PC-9 (cell line): ENCODE measurements around the gene NTM. TPM values are rescaled to one million over a fixed set of nuclear protein-coding genes. Genes with fewer than 3 reads are reported as not detected.

Source experiments
- BruUV-seq: library from RNA; stranded (reverse); fragments of 400-500 nt; replicated peaks from 2 replicates; lab custom pipeline; 2021; lab: Mats Ljungman, UMichigan
- CTCF ChIA-PET: fragments of 300-600 bp; sonication (Branson Sonifier 250); formaldehyde crosslinking; loops from one replicate; lab custom pipeline; 2022; ENCODE audit warnings: antibody characterized with exemption; lab: Charles Lee
- POLR2A ChIA-PET: fragments of 300-600 bp; sonication (Branson Sonifier 250); formaldehyde crosslinking; loops from one replicate; lab custom pipeline; 2022; ENCODE audit warnings: antibody characterized with exemption; ENCODE audit not compliant: unreplicated experiment; lab: Charles Lee
- DNase-seq, 2 experiments: peaks; one replicate each; pipeline versions ENCODE4 v3.0.0 to v3.0.0-alpha.2; 2015 to 2022; ENCODE audit warnings: mixed read lengths in 1 of 2
- H2AFZ ChIP-seq: fragments of 200-600 bp; sonication (generic); 2 replicates; pipeline ENCODE4 v1.8.1; 2017; ENCODE audit warnings: antibody characterized with exemption
- H3F3A ChIP-seq: fragments of 200-600 bp; sonication (generic); 2 replicates; pipeline ENCODE4 v1.8.1; 2017; ENCODE audit warnings: antibody characterized with exemption, mild to moderate bottlenecking, low read depth; ENCODE audit not compliant: insufficient read depth
- H3K27ac ChIP-seq: fragments of 200-600 bp; sonication (generic); 2 replicates; pipeline ENCODE4 v1.6.1; 2016; ENCODE audit warnings: mixed run types
- H3K27me3 ChIP-seq: fragments of 200-600 bp; sonication (generic); 2 replicates; pipeline ENCODE4 v1.6.1; 2016; ENCODE audit warnings: low read depth, mixed run types; ENCODE audit not compliant: insufficient read depth
- H3K36me3 ChIP-seq: fragments of 200-600 bp; sonication (generic); 2 replicates; pipeline ENCODE4 v1.6.1; 2016; ENCODE audit warnings: low read depth, mixed run types
- H3K4me1 ChIP-seq: fragments of 200-600 bp; sonication (generic); replicated peaks from 2 replicates; pipeline ENCODE4 v1.6.1; 2016; ENCODE audit warnings: mixed run types; ENCODE audit not compliant: insufficient read depth
- H3K4me2 ChIP-seq: fragments of 200-600 bp; sonication (generic); 2 replicates; pipeline ENCODE4 v1.6.1; 2017; ENCODE audit warnings: mixed run types
- H3K4me3 ChIP-seq: fragments of 200-600 bp; sonication (generic); 2 replicates; pipeline ENCODE4 v1.6.1; 2016; ENCODE audit warnings: mixed run types
- H3K79me2 ChIP-seq: fragments of 200-600 bp; sonication (generic); 2 replicates; pipeline ENCODE4 v1.6.1; 2017; ENCODE audit warnings: low read depth, mixed run types
- H3K9me2 ChIP-seq: fragments of 200-600 bp; sonication (generic); 2 replicates; pipeline ENCODE4 v1.8.1; 2017; ENCODE audit warnings: mild to moderate bottlenecking; ENCODE audit not compliant: insufficient read depth
- H3K9me3 ChIP-seq: fragments of 200-600 bp; sonication (generic); 2 replicates; pipeline ENCODE4 v1.8.1; 2016; ENCODE audit warnings: low read depth; ENCODE audit not compliant: insufficient read depth
- H4K20me1 ChIP-seq: fragments of 200-600 bp; sonication (generic); 2 replicates; pipeline ENCODE4 v1.8.1; 2017; ENCODE audit not compliant: insufficient read depth
- CTCF ChIP-seq: fragments of 200-600 bp; sonication (generic); conservative IDR thresholded peaks from 2 replicates; pipeline ENCODE4 v1.6.1; 2017; ENCODE audit warnings: mixed run types, antibody characterized with exemption, mild to moderate bottlenecking, moderate library complexity
- EZH2 ChIP-seq: fragments of 200-600 bp; sonication (generic); IDR thresholded peaks from 2 replicates; pipeline ENCODE4 v1.8.0; 2017; ENCODE audit warnings: antibody characterized with exemption, low read depth
- intact Hi-C: fragments of 100-400 bp; cut with micrococcal nuclease; formaldehyde crosslinking; loops from one replicate; pipeline ENCODE4 v1.10.0; 2022; ENCODE audit not compliant: unreplicated experiment
- total RNA-seq: library from RNA; stranded (reverse); gene quantifications from 2 replicates; pipeline ENCODE4 v1.2.3, GENCODE V29; 2021

The NTM gene
- total RNA-seq, 1 experiment from 2014 or later: not detected

GRCh38 chr11:132103021-132103420 is 732.6 kb downstream of the NTM start:
- no TSS peak for BruUV-seq
- intact Hi-C loops: no loop called here
- TF ChIP-seq CTCF: no peak
- no peak for TF ChIP-seq EZH2

GRCh38 chr11:132106096-132106982 is 735.9 kb downstream of the NTM start:
- no TSS peak for BruUV-seq

More at GRCh38 chr11:132103021-132103420, 732.6 kb downstream of the NTM start:
- Histone ChIP-seq H3F3A (no peaks in the 10 kb centered on the region), H3K36me3 (no peaks in the 10 kb centered on the region), H3K27ac (no peak overlapping the region), H2AFZ (no peak overlapping the region), H4K20me1 (no peaks in the 10 kb centered on the region), H3K79me2 (no peaks in the 10 kb centered on the region), H3K9me2 (no peaks in the 10 kb centered on the region), H3K9me3 (no peaks in the 10 kb centered on the region), H3K27me3 (no peaks in the 10 kb centered on the region), H3K4me2 (no peak overlapping the region), H3K4me3 (no peak overlapping the region), H3K4me1 (no peaks in the 10 kb centered on the region)
- DNase-seq: no peak
- POLR2A ChIA-PET: no interaction called here
- CTCF ChIA-PET: no interaction called here

GRCh38 chr11:132111316-132111715 is 740.9 kb downstream of the NTM start:
- intact Hi-C loops: no loop called here
- no peak for TF ChIP-seq CTCF
- no peak for TF ChIP-seq EZH2
- no peak overlapping the region for H2AFZ ChIP-seq
- no peaks in the 10 kb centered on the region for H3K9me3 ChIP-seq
- no peak overlapping the region for H3K4me2 ChIP-seq
- no peaks in the 10 kb centered on the region for H3K36me3 ChIP-seq
- H3K27ac ChIP-seq: no peak overlapping the region
- H3F3A ChIP-seq: no peaks in the 10 kb centered on the region
- CTCF ChIA-PET: no interaction called here
- no peaks in the 10 kb centered on the region for H3K27me3 ChIP-seq
- POLR2A ChIA-PET: no interaction called here
- no peaks in the 10 kb centered on the region for H3K79me2 ChIP-seq
- no peaks in the 10 kb centered on the region for H3K9me2 ChIP-seq
- no TSS peak for BruUV-seq
- H4K20me1 ChIP-seq: no peaks in the 10 kb centered on the region
- no peak overlapping the region for H3K4me3 ChIP-seq
- H3K4me1 ChIP-seq: no peaks in the 10 kb centered on the region
- DNase-seq: no peak

More at GRCh38 chr11:132106096-132106982, 735.9 kb downstream of the NTM start:
- no peak overlapping the region for H3K4me3 ChIP-seq
- H3K4me1 ChIP-seq: no peaks in the 10 kb centered on the region
- ChIA-PET POLR2A (no interaction called here), CTCF (no interaction called here)
- no peak overlapping the region for H2AFZ ChIP-seq
- no peak for TF ChIP-seq EZH2
- no peak for TF ChIP-seq CTCF
- H3K4me2 ChIP-seq: no peak overlapping the region
- intact Hi-C loops: no loop called here
- H3K36me3 ChIP-seq: no peaks in the 10 kb centered on the region
- H4K20me1 ChIP-seq: no peaks in the 10 kb centered on the region
- no peaks in the 10 kb centered on the region for H3F3A ChIP-seq
- no peak for DNase-seq
- no peaks in the 10 kb centered on the region for H3K9me3 ChIP-seq
- H3K9me2 ChIP-seq: no peaks in the 10 kb centered on the region
- H3K27me3 ChIP-seq: no peaks in the 10 kb centered on the region
- no peak overlapping the region for H3K27ac ChIP-seq
- H3K79me2 ChIP-seq: no peaks in the 10 kb centered on the region
